Trophoblast cell (in vitro differentiated cells and primary cell): ENCODE results near the gene STARD3NL.

Experiments used
- DNase-seq, 2 donors: peaks; one replicate each; pipeline ENCODE4 v3.0.0-alpha.2; 2016
- H2AFZ ChIP-seq: 2 replicates; pipeline ENCODE4 v1.6.1; 2013; ENCODE audit warnings: low read length, moderate library complexity, mild to moderate bottlenecking; ENCODE audit not compliant: insufficient read depth, poor library complexity
- H2AK5ac ChIP-seq: 2 replicates; pipeline ENCODE4 v1.6.1; 2013; ENCODE audit warnings: mild to moderate bottlenecking, low read length
- H2BK120ac ChIP-seq: 2 replicates; pipeline ENCODE4 v1.6.1; 2013; ENCODE audit warnings: low read length, mild to moderate bottlenecking, moderate library complexity; ENCODE audit not compliant: insufficient read depth, poor library complexity
- H2BK12ac ChIP-seq: 2 replicates; pipeline ENCODE4 v1.6.1; 2013; ENCODE audit warnings: mild to moderate bottlenecking, low read length, moderate library complexity
- H2BK5ac ChIP-seq: 2 replicates; pipeline ENCODE4 v1.6.1; 2013; ENCODE audit warnings: low read length, low read depth, moderate library complexity, mild to moderate bottlenecking; ENCODE audit not compliant: poor library complexity
- H3K14ac ChIP-seq: 2 replicates; pipeline ENCODE4 v1.6.1; 2013; ENCODE audit warnings: mild to moderate bottlenecking, low read length
- H3K18ac ChIP-seq: 2 replicates; pipeline ENCODE4 v1.6.1; 2013; ENCODE audit warnings: mild to moderate bottlenecking, low read length
- H3K23ac ChIP-seq: 2 replicates; pipeline ENCODE4 v1.6.1; 2013; ENCODE audit warnings: low read length
- H3K27ac ChIP-seq: 2 replicates; pipeline ENCODE4 v1.5.1; 2013; ENCODE audit warnings: low read depth, mild to moderate bottlenecking, inconsistent platforms, low read length, moderate library complexity
- H3K27me3 ChIP-seq: 2 replicates; pipeline ENCODE4 v1.6.1; 2013; ENCODE audit warnings: inconsistent platforms, mild to moderate bottlenecking, low read length, moderate library complexity; ENCODE audit not compliant: insufficient read depth
- H3K36me3 ChIP-seq, 2 experiments: 1 replicate in 1 of 2; 2 replicates in 1 of 2; pipeline ENCODE4 v1.6.1; 2013; ENCODE audit warnings: low read length in 2 of 2, mild to moderate bottlenecking in 2 of 2, moderate library complexity in 1 of 2; ENCODE audit not compliant: insufficient read depth in 2 of 2, control insufficient read depth in 1 of 2
- H3K4ac ChIP-seq: 2 replicates; pipeline ENCODE4 v1.6.1; 2013; ENCODE audit warnings: low read depth, mild to moderate bottlenecking, low read length, moderate library complexity
- H3K4me1 ChIP-seq, 2 experiments: 1 replicate in 1 of 2; 2 replicates in 1 of 2; pipeline ENCODE4 v1.6.1; 2013; ENCODE audit warnings: low read length in 2 of 2, mild to moderate bottlenecking in 2 of 2, moderate library complexity in 1 of 2; ENCODE audit not compliant: insufficient read depth in 2 of 2, control insufficient read depth in 1 of 2
- H3K4me2 ChIP-seq: 2 replicates; pipeline ENCODE4 v1.6.1; 2013; ENCODE audit warnings: inconsistent platforms, mild to moderate bottlenecking, low read length, moderate library complexity
- H3K4me3 ChIP-seq: 2 replicates; pipeline ENCODE4 v1.5.1; 2013; ENCODE audit warnings: mild to moderate bottlenecking, low read depth, low read length, inconsistent platforms
- H3K79me1 ChIP-seq: one replicate; pipeline ENCODE4 v1.6.1; 2013; ENCODE audit warnings: low read length
- H3K79me2 ChIP-seq: 2 replicates; pipeline ENCODE4 v1.6.1; 2013; ENCODE audit warnings: low read length, mild to moderate bottlenecking; ENCODE audit not compliant: control insufficient read depth, insufficient read depth, poor library complexity
- H3K9ac ChIP-seq: 2 replicates; pipeline ENCODE4 v1.6.1; 2013; ENCODE audit warnings: mild to moderate bottlenecking, low read length
- H3K9me3 ChIP-seq: 2 replicates; pipeline ENCODE4 v1.6.1; 2013; ENCODE audit warnings: low read depth, mild to moderate bottlenecking, control low read depth, inconsistent platforms, low read length; ENCODE audit not compliant: insufficient read depth
- H4K12ac ChIP-seq: 2 replicates; pipeline ENCODE4 v1.6.1; 2013; ENCODE audit warnings: low read depth, mild to moderate bottlenecking, low read length, moderate library complexity
- H4K8ac ChIP-seq: 2 replicates; pipeline ENCODE4 v1.6.1; 2013; ENCODE audit warnings: low read depth, mild to moderate bottlenecking, low read length, moderate library complexity
- H4K91ac ChIP-seq: one replicate; pipeline ENCODE4 v1.6.1; 2013; ENCODE audit warnings: low read depth, mild to moderate bottlenecking, low read length, moderate library complexity
- WGBS: extraction: QIAGEN DNeasy Blood & Tissue Kit; methylation state at CpG from one replicate; pipeline ENCODE4 v1.1.7; 2013; ENCODE audit warnings: missing lambda C conversion rate; ENCODE audit not compliant: insufficient read length, insufficient coverage; ENCODE audit errors: extremely low coverage; 5-methylcytosine and 5-hydroxymethylcytosine counted together

Gene STARD3NL

DNA sequence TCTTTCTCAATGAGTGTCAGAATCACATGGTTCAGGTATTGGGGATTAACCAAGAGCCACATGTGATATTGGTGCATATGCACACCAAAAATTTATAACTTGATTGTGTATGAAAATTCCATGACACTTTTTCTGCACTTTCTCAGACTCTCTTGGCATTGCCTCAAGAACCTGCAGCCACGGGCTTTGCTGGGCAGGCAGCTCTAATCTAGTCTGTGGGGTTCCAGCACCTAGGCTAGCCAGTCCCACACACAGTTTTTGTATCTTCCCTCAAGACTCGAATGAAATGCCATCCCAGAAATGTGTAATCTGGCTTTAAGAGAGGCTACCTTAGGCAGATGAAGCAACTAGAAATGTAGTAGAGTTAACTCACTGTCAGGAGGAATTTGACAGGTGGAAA lies 21.7 kb downstream of the STARD3NL start:
- H2BK120ac ChIP-seq: no peak overlapping the region
- no peaks in the 10 kb centered on the region for H3K9me3 ChIP-seq
- no peak overlapping the region for H4K12ac ChIP-seq
- no peak overlapping the region for H2BK5ac ChIP-seq
- no peak overlapping the region for H4K8ac ChIP-seq
- H3K14ac ChIP-seq: no peak overlapping the region
- no peak overlapping the region for H3K4me2 ChIP-seq
- H3K36me3 ChIP-seq: no peaks in the 10 kb centered on the region
- H3K18ac ChIP-seq: no peak overlapping the region
- H4K91ac ChIP-seq: no peak overlapping the region
- H3K4me1 ChIP-seq: no peaks in the 10 kb centered on the region
- H3K9ac ChIP-seq: no peak overlapping the region
- no peaks in the 10 kb centered on the region for H3K27me3 ChIP-seq
- H2AK5ac ChIP-seq: no peak overlapping the region
- H2BK12ac ChIP-seq: no peak overlapping the region
- H3K79me2 ChIP-seq: peaks cover 5% of the 10 kb centered on the region
- no peak overlapping the region for H3K4me3 ChIP-seq
- no peak overlapping the region for H3K27ac ChIP-seq
- no peak overlapping the region for H3K23ac ChIP-seq
- no CpG with 5 or more reads among the region's 2 CpGs for WGBS
- no peak overlapping the region for H3K4ac ChIP-seq
- H2AFZ ChIP-seq: no peak overlapping the region
- H3K79me1 ChIP-seq: no peaks in the 10 kb centered on the region
- DNase-seq: no peak

- no peak overlapping the region for H4K12ac ChIP-seq
- H2BK12ac ChIP-seq: no peak overlapping the region
- no peak overlapping the region for H4K91ac ChIP-seq
- no peaks in the 10 kb centered on the region for H3K79me1 ChIP-seq
- H3K23ac ChIP-seq: no peak overlapping the region
- H2BK120ac ChIP-seq: no peak overlapping the region
- H3K4ac ChIP-seq: no peak overlapping the region
- H3K4me3 ChIP-seq: no peak overlapping the region
- no peak for DNase-seq
- no peak overlapping the region for H3K18ac ChIP-seq
- H3K9me3 ChIP-seq: no peaks in the 10 kb centered on the region
- peaks cover 0 to under 1% of the 10 kb centered on the region in 2 experiments for H3K4me1 ChIP-seq
- no peaks in the 10 kb centered on the region for H3K27me3 ChIP-seq
- H2AFZ ChIP-seq: no peak overlapping the region
- no peak overlapping the region for H3K9ac ChIP-seq
- no peak overlapping the region for H4K8ac ChIP-seq
- no peak overlapping the region for H2AK5ac ChIP-seq
- no peak overlapping the region for H3K4me2 ChIP-seq
- no peak overlapping the region for H2BK5ac ChIP-seq
- H3K14ac ChIP-seq: no peak overlapping the region
- H3K79me2 ChIP-seq: no peaks in the 10 kb centered on the region
- WGBS: no CpG with 5 or more reads among the region's 5 CpGs
- no peak overlapping the region for H3K27ac ChIP-seq
- peaks cover 2 to 5% of the 10 kb centered on the region in 2 experiments for H3K36me3 ChIP-seq
These were observed 28.0 kb downstream of the STARD3NL start for GRCh38 chr7:38206071-38206470.

GRCh38 chr7:38207843-38208242 lies 29.8 kb downstream of the STARD3NL start:
- peaks cover 3 to 4% of the 10 kb centered on the region in 2 experiments for H3K4me1 ChIP-seq
- H2BK5ac ChIP-seq: no peak overlapping the region
- H3K14ac ChIP-seq: no peak overlapping the region
- no peak overlapping the region for H3K4ac ChIP-seq
- H3K9me3 ChIP-seq: no peaks in the 10 kb centered on the region
- no peak overlapping the region for H2BK120ac ChIP-seq
- H2AFZ ChIP-seq: no peak overlapping the region
- no peak overlapping the region for H4K12ac ChIP-seq
- no peak overlapping the region for H3K23ac ChIP-seq
- DNase-seq: no peak
- H3K9ac ChIP-seq: no peak overlapping the region
- no peak overlapping the region for H4K91ac ChIP-seq
- no peak overlapping the region for H3K27ac ChIP-seq
- no peaks in the 10 kb centered on the region for H3K79me1 ChIP-seq
- H3K79me2 ChIP-seq: no peaks in the 10 kb centered on the region
- no peak overlapping the region for H4K8ac ChIP-seq
- no peaks in the 10 kb centered on the region for H3K27me3 ChIP-seq
- no peak overlapping the region for H2AK5ac ChIP-seq
- H3K18ac ChIP-seq: no peak overlapping the region
- H2BK12ac ChIP-seq: no peak overlapping the region
- H3K36me3 ChIP-seq: peaks cover 2 to 5% of the 10 kb centered on the region in 2 experiments
- no peak overlapping the region for H3K4me3 ChIP-seq
- no peak overlapping the region for H3K4me2 ChIP-seq
- no CpG with 5 or more reads among the region's 1 CpG for WGBS

- Histone ChIP-seq H3K4me1 (peaks cover 3 to 4% of the 10 kb centered on the region in 2 experiments), H3K27ac (no peak overlapping the region), H3K4me2 (peak overlapping the region; percentile 22), H2AFZ (no peak overlapping the region), H4K8ac (no peak overlapping the region), H3K79me2 (no peaks in the 10 kb centered on the region), H3K14ac (no peak overlapping the region), H3K4me3 (no peak overlapping the region), H3K79me1 (no peaks in the 10 kb centered on the region), H3K18ac (no peak overlapping the region), H2BK12ac (no peak overlapping the region), H2BK120ac (no peak overlapping the region), H4K91ac (no peak overlapping the region), H3K9ac (no peak overlapping the region), H4K12ac (no peak overlapping the region), H3K36me3 (peaks cover 6 to 10% of the 10 kb centered on the region in 2 experiments), H3K9me3 (no peaks in the 10 kb centered on the region), H3K27me3 (no peaks in the 10 kb centered on the region), H3K4ac (no peak overlapping the region), H2AK5ac (no peak overlapping the region), H2BK5ac (no peak overlapping the region), H3K23ac (no peak overlapping the region)
- no CpG with 5 or more reads among the region's 1 CpG for whole genome bisulfite sequencing
- DNase-seq: no peak
These were observed 33.4 kb downstream of the STARD3NL start for GRCh38 chr7:38211486-38211885.
